Kidney (tissue), 14 donors: Measurements from ENCODE around the gene CRHR2. TPM values are rescaled to one million over a fixed set of nuclear protein-coding genes. Genes with fewer than 3 reads are reported as not detected.

Source experiments
- DNase-seq, 5 donors: peaks; one replicate each; pipeline ENCODE4 v3.0.0-alpha.2; 2013 to 2020
- FAIRE-seq: peaks from 2 replicates; lab custom pipeline; 2012; peaks lifted over from hg19 to GRCh38; lab: Jason Lieb, UNC
- H3K27ac ChIP-seq, 2 donors: one replicate each; pipeline ENCODE4 v1.7.0; 2013; ENCODE audit warnings: low read depth in 2 of 2, low read length in 2 of 2, inconsistent platforms in 1 of 2
- H3K27me3 ChIP-seq: one replicate; pipeline ENCODE4 v1.7.1; 2013; ENCODE audit warnings: low read length, inconsistent platforms; ENCODE audit not compliant: control insufficient read depth, insufficient read depth
- H3K36me3 ChIP-seq, 3 donors: one replicate each; pipeline versions ENCODE4 v1.7.0 to v1.7.1; 2013; ENCODE audit warnings: low read length in 3 of 3, control low read depth in 1 of 3, inconsistent platforms in 1 of 3; ENCODE audit not compliant: insufficient read depth in 3 of 3, control insufficient read depth in 2 of 3
- H3K4me1 ChIP-seq, 3 donors: one replicate each; pipeline versions ENCODE4 v1.7.0 to v1.7.1; 2013; ENCODE audit warnings: low read length in 3 of 3, inconsistent platforms in 1 of 3, low read depth in 1 of 3; ENCODE audit not compliant: control insufficient read depth in 2 of 3, insufficient read depth in 2 of 3
- H3K4me3 ChIP-seq, 3 donors: one replicate each; pipeline versions ENCODE4 v1.7.0 to v1.8.1; 2013; ENCODE audit warnings: low read length in 3 of 3, control low read depth in 1 of 3, inconsistent platforms in 1 of 3
- H3K9ac ChIP-seq, 3 donors: one replicate each; pipeline versions ENCODE4 v1.7.0 to v1.7.1; 2013; ENCODE audit warnings: low read length in 3 of 3, control low read depth in 1 of 3, inconsistent platforms in 1 of 3
- H3K9me3 ChIP-seq, 3 donors: one replicate each; pipeline versions ENCODE4 v1.7.0 to v1.7.1; 2013; ENCODE audit warnings: low read length in 3 of 3, control low read depth in 1 of 3, inconsistent platforms in 1 of 3; ENCODE audit not compliant: control insufficient read depth in 2 of 3, insufficient read depth in 1 of 3
- CTCF ChIP-seq: IDR thresholded peaks from 3 replicates; pipeline ENCODE4 v1.5.1; 2012; ENCODE audit warnings: mild to moderate bottlenecking, moderate library complexity, borderline replicate concordance; ENCODE audit not compliant: insufficient read depth; ENCODE audit errors: extremely low read depth
- intact Hi-C: fragments of 100-400 bp; cut with DNase I; formaldehyde crosslinking; loops from one replicate; pipeline ENCODE4 v1.11.1; 2022
- polyA plus RNA-seq: library from polyadenylated mRNA; stranded (reverse); fragments of 350-450 nt; fragmentation: Illumina TruSeq; extraction: RNeasy Lipid Tissue Mini Kit (QIAGEN cat#74804); gene quantifications from one replicate; pipeline ENCODE4 v1.2.3, GENCODE V29; 2014; ENCODE audit warnings: low read depth, low replicate concordance; ENCODE audit not compliant: insufficient read depth
- total RNA-seq: library from RNA; stranded (reverse); fragmentation: NEBNext Ultra II Directional; extraction: Animal tissue kit (Norgen Biotek cat#: 25700); gene quantifications from one replicate; pipeline ENCODE4 v1.2.1, GENCODE V29; 2021
- donor health status: control.
- donor health status: control.
- donor health status: control.
- donor health status: control.
- donor health status: control.
- donor health status: DM: yes; HTN: yes; CAD: no.
- donor health status: Normal renal cell carcinoma (clear cell type).

The CRHR2 gene
- total and polyA plus RNA-seq, 2 donors from 2014 or later, result not detected

GRCh38 chr7:30700941-30701340, 18.7 kb upstream of the CRHR2 start:
- no peaks in the 10 kb centered on the region for H3K4me1 ChIP-seq
- no peak overlapping the region for H3K4me3 ChIP-seq
- intact Hi-C loops, result no loop called here
- DNase-seq (peak in 1 of 5 donors; percentile 8), FAIRE-seq (no peak)
- H3K27ac ChIP-seq, result no peak overlapping the region
- no peak for TF ChIP-seq CTCF
- no peaks in the 10 kb centered on the region for H3K9me3 ChIP-seq
- H3K9ac ChIP-seq, result no peak overlapping the region
- H3K36me3 ChIP-seq, result no peaks in the 10 kb centered on the region
- no peaks in the 10 kb centered on the region for H3K27me3 ChIP-seq

DNA sequence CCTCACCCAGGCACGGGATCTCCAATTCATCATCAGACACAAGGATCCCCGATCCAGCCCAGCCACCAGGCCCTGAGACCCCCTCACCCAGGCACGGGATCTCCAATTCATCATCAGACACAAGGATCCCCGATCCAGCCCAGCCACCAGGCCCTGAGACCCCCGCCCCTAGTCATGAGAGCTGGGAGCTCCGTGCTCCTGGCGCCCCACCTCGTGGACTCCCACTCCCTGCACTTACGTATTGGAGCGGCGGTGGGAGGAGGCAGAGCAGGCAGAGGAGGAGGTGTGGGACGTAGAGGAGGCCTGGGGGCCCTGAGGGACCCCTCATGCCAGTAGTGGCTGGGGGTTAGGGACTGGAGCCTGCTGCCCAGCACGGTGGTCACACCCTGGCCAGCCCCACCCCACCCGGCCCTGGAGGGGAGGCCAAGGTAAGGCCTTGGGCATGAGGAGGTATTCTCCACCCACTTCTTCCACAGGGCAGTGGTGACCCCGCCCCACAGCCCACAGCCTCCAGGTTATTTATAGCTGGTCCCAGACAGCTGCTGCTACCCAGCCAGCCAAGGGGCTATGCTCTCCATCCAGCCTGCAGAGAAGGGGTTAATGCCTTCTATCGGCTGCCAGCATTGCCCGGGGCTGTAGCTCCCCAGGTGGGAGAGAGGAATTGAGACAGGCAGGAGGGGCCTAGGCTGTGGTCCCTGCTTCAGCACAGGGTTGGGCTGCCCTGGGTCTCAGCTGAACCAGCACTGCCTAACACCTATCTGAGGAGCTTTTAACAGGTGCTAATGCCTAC, 17.6 kb upstream of the CRHR2 start:
- Histone ChIP-seq H3K27me3 (no peaks in the 10 kb centered on the region), H3K4me1 (no peaks in the 10 kb centered on the region), H3K36me3 (no peaks in the 10 kb centered on the region), H3K9ac (no peak overlapping the region), H3K9me3 (no peaks in the 10 kb centered on the region), H3K4me3 (no peak overlapping the region), H3K27ac (no peak overlapping the region)
- peak in 2 of 5 donors; percentile 10 to 58 for DNase-seq
- intact Hi-C loops, result no loop called here
- FAIRE-seq, result no peak
- TF ChIP-seq CTCF, result no peak

DNA sequence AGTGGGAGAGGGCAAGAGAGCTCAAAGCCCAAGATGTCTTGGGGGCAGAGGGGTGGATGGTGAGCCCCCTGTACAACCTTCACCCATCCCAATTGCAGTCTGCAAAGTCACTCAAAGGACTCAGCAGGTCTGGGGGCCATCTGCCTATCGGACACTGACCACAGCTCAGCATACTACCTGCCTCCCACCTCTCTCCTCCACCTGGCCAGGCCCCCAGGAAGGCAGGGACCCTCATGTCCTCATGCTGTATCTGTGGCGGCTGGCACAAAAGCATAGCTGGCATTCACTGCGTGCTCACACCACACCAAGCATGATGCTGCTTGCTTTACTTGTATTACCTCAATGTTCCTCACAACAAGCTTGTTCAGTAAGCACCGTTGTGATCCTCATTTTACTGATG, 16.2 kb upstream of the CRHR2 start:
- no peak overlapping the region for H3K27ac ChIP-seq
- H3K9me3 ChIP-seq, result no peaks in the 10 kb centered on the region
- no peaks in the 10 kb centered on the region for H3K36me3 ChIP-seq
- no peak overlapping the region for H3K9ac ChIP-seq
- no peak for FAIRE-seq
- no peaks in the 10 kb centered on the region for H3K27me3 ChIP-seq
- no peaks in the 10 kb centered on the region for H3K4me1 ChIP-seq
- H3K4me3 ChIP-seq, result no peak overlapping the region
- no peak for TF ChIP-seq CTCF
- DNase-seq, result peak in 1 of 5 donors; percentile 40
- intact Hi-C loops, result no loop called here
